HG03039 (cell line): ENCODE data around the gene PRG2.

Experiments
- ATAC-seq: cut with Tn5 transposase; IDR thresholded peaks from one replicate; pipeline ENCODE4 v1.9.1; 2021; ENCODE audit warnings: mild to moderate bottlenecking, moderate library complexity; ENCODE audit not compliant: unreplicated experiment

The PRG2 gene, protein sequence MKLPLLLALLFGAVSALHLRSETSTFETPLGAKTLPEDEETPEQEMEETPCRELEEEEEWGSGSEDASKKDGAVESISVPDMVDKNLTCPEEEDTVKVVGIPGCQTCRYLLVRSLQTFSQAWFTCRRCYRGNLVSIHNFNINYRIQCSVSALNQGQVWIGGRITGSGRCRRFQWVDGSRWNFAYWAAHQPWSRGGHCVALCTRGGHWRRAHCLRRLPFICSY

DNA sequence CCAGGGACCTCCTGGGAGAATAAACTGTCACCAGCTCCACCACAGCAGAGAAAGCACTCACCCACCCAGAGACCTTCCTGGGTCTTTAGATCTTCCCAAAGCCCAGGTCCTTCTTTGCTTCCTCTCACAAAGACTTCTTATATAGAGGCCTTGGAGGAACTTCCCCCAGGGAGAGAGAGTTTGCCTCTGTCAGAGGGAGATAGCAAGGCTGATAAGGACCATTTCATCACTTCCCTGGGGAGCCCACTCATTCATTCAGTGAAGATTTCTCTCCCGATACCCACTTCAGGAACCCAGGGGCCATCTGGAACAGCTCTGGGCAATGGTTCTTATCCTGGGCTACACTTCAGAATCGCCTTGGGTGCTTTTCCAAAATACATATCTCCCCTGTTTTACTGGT lies at the start of gene PRG2:
PRG2 (minus strand) TSS at position 116 of the 400 bp plus-strand sequence. CDS start 706 bp downstream, outside the sequence.
- no peak for ATAC-seq

DNA sequence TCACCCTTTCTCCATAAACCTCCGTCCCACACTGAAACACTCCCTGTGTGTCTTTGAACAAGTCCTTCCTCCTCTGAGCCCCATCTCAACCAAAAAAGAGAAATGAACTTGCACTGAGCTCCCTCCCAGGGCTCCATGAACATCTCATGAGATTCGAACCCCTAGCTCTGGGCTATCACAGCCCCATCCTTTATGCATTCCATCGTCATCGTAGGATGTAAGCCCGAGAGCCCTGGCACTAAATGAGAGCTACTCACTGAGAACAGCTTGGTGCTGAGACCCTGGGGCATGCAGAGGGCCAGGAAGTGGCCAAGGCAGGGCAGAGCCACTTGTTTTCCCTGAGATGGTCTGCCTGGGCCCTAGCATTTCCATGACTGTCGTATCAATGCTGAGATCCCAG lies 49.3 kb upstream of the PRG2 start:
- ATAC-seq, result no peak

DNA sequence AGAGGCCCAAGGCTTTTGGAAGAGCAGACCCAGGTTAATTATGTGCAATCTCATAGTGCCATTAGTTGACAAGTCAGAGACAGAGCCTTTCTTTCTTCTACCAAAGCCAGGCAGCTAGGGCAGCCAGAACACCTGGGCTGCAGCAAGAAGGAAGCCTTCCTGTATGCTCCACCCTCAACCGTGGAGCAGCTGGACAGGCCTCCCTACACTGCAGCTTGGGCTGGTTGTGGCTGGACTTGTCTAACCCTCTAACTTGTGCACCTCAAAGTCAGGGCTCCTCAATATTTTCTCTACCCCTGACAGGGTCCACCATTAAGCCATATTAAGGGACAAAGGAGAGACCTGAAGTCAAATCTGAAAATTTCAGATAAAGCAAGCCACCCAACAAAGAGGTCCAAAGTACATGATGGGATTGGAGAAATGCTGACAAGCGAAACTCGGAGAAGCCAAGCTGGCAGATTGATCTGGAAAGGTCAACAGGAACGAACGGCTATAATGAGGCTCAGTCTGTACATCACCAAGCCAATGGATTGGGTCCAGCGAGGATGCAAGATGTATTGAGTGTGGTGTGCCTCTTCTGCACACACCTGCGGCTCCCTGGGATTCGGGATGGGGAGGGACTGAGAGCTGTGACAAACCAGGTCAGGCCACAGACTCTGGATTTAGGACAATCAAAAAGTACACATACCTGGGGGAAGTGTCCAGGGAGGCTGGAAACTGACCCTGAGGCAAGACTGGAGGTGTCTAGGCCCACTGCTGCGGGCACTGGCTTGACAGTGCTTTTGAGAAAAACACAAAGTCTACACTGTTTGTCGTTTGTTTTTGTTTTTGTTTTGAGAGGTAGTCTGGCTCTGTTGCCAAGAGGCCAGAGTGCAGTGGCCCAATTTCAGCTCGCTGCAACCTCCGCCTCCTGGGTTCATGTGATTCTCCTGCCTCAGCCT lies 48.2 kb upstream of the PRG2 start:
- ATAC-seq, result no peak

DNA sequence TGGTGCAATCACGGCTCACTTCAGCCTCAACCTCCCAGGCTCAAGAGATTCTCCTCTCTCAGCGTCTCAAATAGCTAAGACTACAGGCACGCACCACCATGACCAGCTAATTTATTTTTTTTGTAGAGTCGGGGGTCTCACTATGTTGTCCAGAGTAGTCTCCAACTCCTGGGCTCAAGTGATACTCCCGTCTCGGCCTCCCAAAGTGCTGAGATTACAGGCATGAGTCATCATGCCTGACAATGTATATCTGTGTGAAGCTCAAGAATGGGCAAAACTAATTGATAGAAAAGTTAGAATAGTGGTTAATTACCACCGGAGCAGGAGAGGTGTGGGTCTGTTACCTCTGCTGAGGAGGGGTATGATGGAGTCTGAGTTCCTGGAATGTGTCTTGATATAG lies 45.6 kb upstream of the PRG2 start:
- ATAC-seq, result no peak

DNA sequence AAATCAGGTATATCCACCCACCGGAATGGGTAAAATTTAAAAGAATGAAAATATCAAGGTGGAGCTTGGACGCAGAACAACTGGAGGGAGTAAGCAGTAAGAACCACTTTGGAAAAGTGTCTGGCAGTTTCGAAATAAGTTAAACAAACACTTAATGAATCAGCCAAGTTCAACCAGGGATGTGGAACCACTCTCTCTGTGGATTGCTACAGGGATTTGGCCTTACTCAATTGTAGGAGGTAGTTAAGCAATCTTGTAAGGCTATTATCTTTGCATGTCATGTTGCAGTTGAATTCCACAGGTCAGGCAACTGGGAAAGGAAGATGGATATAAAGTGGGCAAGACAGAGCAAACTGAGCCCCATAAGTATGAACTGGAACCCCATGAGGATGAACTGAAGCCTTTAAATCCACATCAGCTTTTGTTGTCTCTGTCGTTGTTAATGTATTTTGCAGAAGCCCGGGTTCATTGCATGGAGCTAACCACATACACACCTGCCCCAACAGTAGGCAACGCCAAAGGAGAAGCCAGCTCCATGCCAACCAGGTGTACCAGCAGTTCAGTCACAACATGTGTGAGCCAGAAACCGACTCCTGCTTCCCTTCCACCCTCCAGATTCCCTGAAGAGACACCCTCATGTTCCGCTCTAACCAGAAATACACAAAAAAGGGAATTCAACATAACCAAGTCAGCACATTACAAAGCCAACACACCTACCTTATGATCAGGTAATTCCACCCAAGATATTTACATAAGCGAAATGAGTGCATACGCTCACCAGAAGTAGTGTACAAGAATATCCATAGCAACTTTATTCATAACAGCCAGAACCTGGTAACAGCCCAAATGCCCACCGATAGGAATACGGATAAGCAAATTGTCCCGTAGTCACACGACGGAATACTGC lies 44.4 kb upstream of the PRG2 start:
- no peak for ATAC-seq

DNA sequence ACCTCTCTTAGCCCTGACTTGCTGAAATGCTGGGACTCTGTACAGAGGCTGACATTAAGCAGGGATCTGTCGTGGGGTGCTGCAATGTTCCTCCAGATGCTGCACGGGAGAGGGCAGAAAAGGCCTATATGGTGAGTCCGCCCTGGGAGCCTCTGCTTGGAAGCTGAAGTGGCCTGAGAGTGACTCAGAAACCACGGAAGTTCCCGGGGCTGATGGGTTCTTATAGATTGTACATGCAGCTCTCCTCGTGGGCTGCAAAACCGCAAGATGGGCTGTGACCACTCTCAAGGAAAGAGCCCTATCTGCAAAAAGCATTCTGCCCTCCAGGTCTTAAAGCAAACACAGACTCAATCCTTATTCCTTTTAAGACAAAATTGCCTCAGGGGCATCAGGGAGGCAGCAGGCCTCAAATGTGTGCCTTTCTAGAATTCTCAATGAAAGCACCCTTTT lies 42.3 kb upstream of the PRG2 start:
- ATAC-seq, result no peak

DNA sequence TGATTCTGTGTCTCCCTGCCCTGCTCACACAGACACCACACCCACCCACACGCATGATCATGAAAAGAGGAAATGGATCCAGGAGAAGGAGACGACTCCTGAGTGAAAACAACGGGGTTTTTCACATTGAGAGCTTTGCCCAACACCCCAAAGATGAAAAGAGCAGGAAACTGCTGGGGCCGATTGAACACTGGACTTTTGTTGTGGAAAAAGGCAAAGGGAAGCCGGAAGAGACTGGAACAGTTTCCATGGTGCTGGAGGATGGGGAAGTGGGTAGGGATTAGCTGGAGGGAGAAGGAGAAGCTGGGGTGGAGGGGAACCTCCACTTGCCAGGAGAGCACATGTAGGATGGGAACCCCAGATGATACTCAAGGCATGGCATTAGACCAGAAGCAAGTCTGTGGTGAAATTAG lies 41.7 kb upstream of the PRG2 start:
- no peak for ATAC-seq

DNA sequence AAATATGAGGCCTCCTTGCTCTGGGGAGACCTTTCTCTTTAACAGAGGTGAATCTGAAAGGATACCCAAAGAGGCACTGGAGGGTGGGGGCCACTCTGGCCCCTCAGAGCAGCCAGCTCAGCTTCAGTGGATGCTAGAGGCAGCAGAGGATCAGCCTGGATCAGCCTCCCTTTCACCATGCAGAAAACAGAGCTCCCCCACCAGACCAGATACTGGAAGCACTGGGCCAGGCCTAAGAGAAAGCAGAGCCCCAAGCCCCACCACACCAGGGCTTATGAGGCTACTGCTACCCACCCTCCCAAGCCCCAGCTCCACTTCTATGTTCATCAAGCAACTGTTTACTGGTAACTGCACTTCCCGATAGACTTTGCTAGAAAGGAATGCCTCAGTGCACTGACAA lies 40.5 kb upstream of the PRG2 start:
- no peak for ATAC-seq

DNA sequence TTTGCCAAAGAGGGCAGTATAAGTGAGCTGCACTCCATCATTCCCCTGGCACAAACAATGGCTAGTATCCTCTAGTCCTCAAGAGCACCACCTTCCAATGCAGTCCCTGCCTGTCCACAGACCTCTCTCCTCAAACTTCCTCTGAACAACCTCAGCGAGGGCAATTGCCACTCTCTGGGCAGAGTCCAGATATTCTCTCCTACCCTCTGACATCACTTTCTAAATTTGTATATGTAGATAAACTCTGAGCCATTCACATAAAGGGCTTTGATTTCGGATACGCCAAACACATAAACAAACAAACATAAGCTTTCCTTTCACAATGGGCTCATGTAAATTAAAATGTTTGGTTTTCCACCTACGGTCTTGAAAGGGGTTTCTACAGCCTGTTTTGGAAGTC lies 39.5 kb upstream of the PRG2 start:
- ATAC-seq, result no peak

DNA sequence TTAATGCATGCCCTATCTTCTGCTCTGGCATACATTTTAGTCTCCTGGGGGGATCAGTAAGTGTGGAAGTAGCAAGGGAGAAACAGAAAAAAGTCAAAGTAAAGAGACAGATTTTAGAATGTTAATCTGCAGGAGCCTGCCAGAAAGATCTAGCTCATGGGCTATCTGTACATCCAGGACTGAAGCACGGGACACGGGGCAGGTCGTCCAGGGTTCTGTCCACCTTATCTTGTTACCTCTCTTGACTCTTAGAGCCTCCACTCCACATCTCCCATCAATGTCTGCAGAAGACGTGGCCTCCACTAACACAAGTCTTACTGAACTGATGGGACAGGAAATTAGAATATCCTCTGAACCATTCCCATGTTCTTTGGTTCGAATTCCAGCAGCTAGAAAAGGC lies 38.2 kb upstream of the PRG2 start:
- ATAC-seq, result no peak

DNA sequence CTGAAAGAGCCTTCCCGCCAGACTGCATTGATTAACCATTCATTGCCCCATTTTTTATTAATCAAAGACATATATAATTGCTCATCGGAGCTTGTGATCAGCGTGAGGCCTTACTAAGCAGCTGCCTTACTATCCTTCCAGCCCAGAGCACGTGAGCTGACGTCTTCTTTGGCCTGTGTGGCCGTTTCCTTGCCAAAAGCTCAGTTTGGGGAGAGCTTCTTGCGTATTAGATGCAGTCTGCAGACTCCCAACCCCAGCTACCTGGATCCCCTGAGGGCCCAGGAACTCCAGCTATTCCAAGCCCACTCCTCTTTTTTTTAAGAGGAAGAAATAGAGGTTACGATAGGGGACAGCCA lies 37.3 kb upstream of the PRG2 start:
- no peak for ATAC-seq

DNA sequence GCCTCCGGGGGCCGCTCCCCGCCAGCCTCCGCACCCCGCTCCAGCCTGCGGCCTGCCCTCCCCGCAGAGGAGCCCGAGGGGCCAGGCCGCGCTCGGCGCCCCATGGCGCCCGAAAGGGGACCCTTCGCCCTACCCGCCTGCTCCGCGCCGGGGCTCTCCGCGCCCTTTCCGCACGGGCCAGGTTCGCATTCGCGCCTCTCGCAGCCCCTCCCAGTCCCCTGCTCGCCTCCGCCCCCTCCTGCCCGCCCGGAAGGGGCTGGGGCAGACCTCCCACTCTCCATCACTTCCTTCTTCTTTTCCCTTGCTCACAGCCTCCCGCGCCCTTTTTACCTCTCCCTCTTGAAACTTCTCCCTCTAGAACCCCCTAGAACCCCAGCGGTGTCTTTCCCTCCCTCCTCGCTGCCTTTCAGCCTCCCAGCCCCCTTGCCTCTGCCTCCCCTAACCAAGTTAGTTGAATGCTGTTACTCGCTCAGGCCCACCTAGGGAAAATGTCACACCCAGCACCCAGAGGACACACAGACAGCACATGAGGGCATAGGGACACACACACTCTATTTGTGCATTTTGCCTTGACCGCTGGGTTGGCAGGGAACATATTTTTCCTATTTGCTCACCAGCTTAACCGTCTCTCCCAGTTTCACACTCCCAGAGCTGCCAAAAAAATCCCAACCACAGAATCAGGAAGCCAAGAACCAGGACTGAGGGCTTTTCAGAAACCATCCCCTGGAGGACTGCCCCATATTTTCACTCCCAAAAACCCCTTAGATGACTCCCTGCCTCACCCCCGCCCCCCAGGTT lies 36.7 kb upstream of the PRG2 start, which contains the start of gene SLC43A3:
SLC43A3 (minus strand) TSS at position 193 of the 798 bp plus-strand sequence. CDS start 949 bp downstream, outside the sequence.
- peak; percentile 46 for ATAC-seq

DNA sequence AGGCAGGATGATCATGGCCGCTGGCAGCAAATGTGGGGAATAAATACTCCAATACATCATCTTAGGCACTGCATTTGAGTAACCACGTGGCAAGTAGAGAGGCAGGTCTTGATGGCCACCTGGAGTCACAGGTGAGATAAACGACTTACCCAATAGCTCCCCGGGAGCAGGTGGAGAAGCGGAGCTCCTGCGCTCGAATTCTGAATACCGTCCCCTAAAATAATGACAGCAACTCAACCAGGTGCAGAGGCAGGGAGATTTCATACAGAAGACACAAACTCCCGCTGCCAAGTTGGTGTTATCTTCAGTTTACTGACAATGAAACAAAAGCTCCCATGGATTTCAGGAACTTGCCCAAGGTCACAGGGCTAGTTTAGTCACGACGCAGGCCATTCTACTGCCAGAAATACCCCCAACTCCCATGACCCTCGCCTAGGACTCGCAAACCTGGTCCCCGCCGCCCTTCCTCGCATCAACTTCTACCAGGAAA lies 36.0 kb upstream of the PRG2 start:
- no peak for ATAC-seq

DNA sequence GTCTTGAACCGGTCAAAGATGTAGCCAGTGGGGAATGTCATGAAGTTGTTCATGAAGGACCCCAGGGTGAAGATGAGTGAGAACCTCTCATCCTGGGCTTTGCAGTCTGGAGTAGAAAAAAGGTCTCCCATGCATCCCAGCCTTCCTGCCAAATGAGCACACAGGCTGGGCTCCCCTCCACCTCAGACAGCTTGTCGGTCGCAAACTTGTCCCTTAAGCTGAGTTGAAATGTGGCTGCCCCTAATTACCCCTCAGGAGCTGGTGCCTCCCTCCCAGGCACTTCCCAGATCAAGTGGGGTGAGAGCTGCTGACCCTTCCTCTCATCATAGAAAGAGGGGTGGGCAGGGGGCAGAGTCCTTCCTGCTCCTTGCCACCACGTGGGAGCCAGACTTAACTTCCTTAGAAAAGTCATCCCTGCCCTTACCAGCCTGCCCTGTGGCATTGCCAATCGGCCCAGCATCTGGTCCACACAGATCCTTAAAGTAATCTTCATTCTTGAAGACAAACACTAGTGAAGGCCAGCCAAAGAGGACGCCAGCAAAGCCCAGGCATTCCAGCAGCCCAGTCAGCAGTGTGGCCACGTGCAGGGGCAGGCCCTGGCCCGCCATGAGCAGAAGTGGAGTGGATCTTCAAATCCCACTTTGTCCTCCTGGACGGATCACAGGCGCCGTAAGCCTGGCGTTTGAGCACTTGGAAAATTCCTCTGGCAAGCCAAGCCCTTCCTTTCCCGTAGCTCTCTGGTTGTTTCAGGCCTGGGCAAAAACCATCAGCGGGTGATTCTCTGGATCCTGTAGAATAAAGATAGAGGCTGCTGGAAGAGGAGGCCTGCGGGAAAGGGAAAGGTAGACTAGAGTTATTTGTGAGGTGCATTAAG lies 35.4 kb upstream of the PRG2 start:
- no peak for ATAC-seq

DNA sequence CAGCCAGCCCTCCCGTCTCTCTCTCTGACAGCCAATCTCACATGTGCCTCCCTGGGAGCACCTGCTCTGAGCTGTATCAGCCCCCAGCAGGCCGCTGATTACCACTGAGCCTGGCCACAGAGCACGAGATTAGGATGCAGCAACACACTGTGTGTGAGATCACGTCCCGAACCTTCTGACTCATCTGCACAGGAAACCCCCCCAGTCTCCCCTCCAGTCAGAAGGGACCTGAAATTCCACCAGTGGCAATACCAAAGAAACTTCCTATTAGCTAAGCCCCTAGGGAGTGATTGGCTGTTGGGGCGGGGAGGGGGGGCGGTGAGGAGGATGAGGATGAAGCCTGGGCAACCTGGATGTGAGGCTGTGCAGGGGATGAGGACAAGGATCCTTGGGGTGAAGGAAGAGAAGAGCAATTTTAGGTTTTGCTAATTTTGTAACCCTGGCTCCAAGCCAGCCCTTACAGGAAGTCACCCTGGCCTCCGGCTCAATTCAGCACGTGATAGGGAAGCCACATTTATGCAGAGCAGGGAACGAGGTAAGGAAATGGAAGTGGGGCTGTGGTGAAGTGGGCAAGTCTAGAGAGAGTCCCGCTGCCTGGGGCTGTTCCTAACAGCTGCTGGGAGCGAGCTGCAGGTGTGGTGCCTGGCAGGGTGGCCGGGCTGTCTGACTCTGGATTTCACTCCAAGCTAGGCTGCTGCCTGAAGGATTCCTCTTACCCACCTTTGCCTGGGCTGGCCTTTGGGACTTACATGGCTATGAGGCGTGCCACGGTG lies 34.5 kb upstream of the PRG2 start:
- peak; percentile 95 for ATAC-seq

DNA sequence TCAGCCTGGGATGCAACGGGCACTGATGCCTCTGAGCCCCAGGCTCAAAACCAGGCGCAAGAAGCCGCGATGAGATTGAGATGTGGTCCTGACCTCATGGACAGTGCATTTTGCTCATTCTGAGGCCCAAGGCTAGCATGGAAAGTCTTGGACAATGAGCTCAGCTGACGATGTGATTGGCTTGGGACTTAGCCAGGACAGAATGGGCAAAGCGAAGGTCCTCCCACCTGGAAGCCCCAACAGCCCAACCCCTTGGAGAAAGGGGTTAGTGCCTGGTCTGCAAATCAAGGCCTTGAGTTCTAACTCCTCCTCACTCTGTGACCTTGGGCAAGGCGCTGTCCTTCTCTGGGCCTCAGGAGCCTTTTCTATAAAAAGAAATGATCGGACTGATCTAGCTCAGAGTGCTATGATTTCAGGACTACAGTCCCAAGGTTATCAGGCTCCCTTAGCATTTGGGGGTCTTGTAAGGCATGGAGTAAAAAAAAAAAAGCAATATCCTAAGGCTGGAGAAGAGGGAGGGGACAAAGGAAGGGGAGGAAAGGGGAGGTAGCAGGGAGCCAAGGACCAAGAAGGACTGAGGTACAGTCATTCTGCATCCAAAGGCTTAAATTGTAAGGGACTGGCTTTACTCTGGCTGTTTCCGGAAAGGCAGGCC lies 33.8 kb upstream of the PRG2 start:
- no peak for ATAC-seq

DNA sequence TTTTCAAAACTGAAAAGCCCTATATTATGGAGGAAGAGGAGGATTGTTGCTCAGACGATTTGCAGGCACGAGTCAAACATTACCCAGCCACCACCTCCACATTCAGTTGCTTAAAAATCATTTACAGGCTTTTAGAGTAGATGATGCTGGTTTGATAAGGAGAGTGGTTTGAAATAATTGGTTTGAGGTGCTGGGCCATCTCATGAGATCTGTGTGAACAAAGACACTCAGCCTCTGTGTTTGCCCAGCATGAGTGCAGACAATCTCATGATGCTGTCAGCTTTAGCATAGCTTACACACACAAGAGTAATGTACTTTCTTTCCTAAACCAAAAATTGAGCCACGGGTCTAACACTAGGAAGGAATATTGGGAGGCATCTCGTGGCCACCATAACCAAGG lies 32.2 kb upstream of the PRG2 start:
- ATAC-seq, result no peak

DNA sequence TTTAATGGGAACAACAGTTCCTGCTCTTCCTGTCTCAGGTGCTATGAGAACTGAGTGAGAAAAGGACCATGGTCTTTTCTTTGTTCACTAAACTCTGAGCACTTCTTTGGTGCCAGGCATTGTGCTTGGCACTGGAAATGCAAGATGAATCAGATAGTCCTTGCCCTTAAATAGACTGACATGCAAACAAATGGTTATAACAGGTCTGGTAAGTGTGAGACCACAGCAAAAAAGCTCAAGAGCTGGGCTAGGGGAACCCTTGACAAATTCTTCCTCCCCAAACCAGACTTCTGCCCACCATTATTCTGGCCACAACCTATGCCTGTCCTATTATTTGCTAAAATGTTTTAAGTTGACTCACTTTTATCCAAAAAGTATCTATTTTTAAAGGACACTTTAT lies 31.4 kb upstream of the PRG2 start:
- ATAC-seq, result no peak
